ENCODE data around the gene USE1.
A peak's percentile ranks its signal among the peaks of the same experiment; 100 is the strongest.

Gene USE1

GRCh38 chr19:17236811-17237543 is 21.8 kb downstream of the USE1 start:
- ATAC-seq (ENCODE audit: low read depth), result no peak
- no peak overlapping the region for H3K27ac Mint-ChIP-seq
- no peak for DNase-seq (ENCODE audit: low spot score in 2 of 2)
- H3K4me3 Mint-ChIP-seq, result peak overlapping the region; percentile 55
- no peaks in the 10 kb centered on the region for H3K9me3 Mint-ChIP-seq
- peaks cover under 1% of the 10 kb centered on the region for H3K36me3 Mint-ChIP-seq
- H3K4me1 Mint-ChIP-seq, result peaks cover 2% of the 10 kb centered on the region
- H3K27me3 Mint-ChIP-seq, result no peaks in the 10 kb centered on the region

- H3K27ac Mint-ChIP-seq, result no peak overlapping the region
- DNase-seq (ENCODE audit: low spot score in 2 of 2) (no peak), ATAC-seq (ENCODE audit: low read depth) (no peak)
- H3K9me3 Mint-ChIP-seq, result no peaks in the 10 kb centered on the region
- H3K4me3 Mint-ChIP-seq, result peak overlapping the region; percentile 55
- no peaks in the 10 kb centered on the region for H3K27me3 Mint-ChIP-seq
- peaks cover 6% of the 10 kb centered on the region for H3K4me1 Mint-ChIP-seq
- no peaks in the 10 kb centered on the region for H3K36me3 Mint-ChIP-seq
Observed at GRCh38 chr19:17237747-17238706, 22.9 kb downstream of the USE1 start.

- Mint-ChIP-seq H3K36me3 (no peaks in the 10 kb centered on the region), H3K27me3 (no peaks in the 10 kb centered on the region), H3K4me1 (peaks cover 8% of the 10 kb centered on the region), H3K9me3 (no peaks in the 10 kb centered on the region), H3K27ac (no peak overlapping the region), H3K4me3 (no peak overlapping the region)
- DNase-seq (ENCODE audit: low spot score in 2 of 2) (no peak), ATAC-seq (ENCODE audit: low read depth) (no peak)
Observed at GRCh38 chr19:17240062-17240752, 25.1 kb downstream of the USE1 start.

DNA sequence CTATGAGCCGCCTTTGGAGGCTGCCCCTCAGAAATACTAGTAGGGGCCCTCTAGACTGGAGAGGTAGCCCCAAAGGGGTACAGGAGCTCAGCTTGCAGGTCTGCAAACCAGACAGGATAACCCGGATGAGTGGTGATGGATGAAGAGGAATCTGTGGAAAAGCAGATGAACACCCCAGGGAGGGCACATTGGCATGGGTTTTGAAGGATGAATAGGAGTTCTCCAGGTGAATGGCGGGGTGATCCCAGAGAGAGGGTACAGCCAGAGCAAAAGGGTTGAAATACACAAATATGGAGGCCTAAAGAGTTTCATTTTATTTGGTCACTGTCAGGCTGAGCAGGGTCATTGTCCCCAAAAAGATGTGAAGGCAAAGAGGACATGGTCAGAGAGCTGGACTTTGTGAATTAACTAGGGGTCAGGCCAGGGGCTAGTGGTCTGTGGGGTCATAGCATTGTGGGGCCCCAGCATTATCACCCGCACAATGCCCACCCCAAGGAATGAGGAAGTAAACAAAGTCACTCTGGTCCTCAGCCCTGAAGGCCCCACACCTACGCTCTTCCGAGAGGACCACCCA is 25.8 kb downstream of the USE1 start:
- no peaks in the 10 kb centered on the region for H3K9me3 Mint-ChIP-seq
- peaks cover 8% of the 10 kb centered on the region for H3K4me1 Mint-ChIP-seq
- no peak overlapping the region for H3K27ac Mint-ChIP-seq
- DNase-seq (ENCODE audit: low spot score in 2 of 2) (no peak), ATAC-seq (ENCODE audit: low read depth) (no peak)
- H3K36me3 Mint-ChIP-seq, result no peaks in the 10 kb centered on the region
- H3K4me3 Mint-ChIP-seq, result no peak overlapping the region
- H3K27me3 Mint-ChIP-seq, result no peaks in the 10 kb centered on the region

- no peaks in the 10 kb centered on the region for H3K9me3 Mint-ChIP-seq
- DNase-seq (ENCODE audit: low spot score in 2 of 2) (no peak), ATAC-seq (ENCODE audit: low read depth) (no peak)
- no peaks in the 10 kb centered on the region for H3K36me3 Mint-ChIP-seq
- no peaks in the 10 kb centered on the region for H3K27me3 Mint-ChIP-seq
- H3K4me1 Mint-ChIP-seq, result peaks cover 16% of the 10 kb centered on the region
- H3K27ac Mint-ChIP-seq, result peak overlapping the region; percentile 76
- no peak overlapping the region for H3K4me3 Mint-ChIP-seq
Observed at GRCh38 chr19:17242431-17243208, 27.5 kb downstream of the USE1 start.

GRCh38 chr19:17243211-17243829 is 28.2 kb downstream of the USE1 start:
- peaks cover 16% of the 10 kb centered on the region for H3K4me1 Mint-ChIP-seq
- no peaks in the 10 kb centered on the region for H3K9me3 Mint-ChIP-seq
- H3K27ac Mint-ChIP-seq, result peak overlapping the region; percentile 76
- no peak for ATAC-seq (ENCODE audit: low read depth)
- no peaks in the 10 kb centered on the region for H3K36me3 Mint-ChIP-seq
- no peaks in the 10 kb centered on the region for H3K27me3 Mint-ChIP-seq
- no peak for DNase-seq (ENCODE audit: low spot score in 2 of 2)
- H3K4me3 Mint-ChIP-seq, result peak overlapping the region; percentile 37

GRCh38 chr19:17243830-17244617 is 28.9 kb downstream of the USE1 start:
- ATAC-seq (ENCODE audit: low read depth) (no peak), DNase-seq (ENCODE audit: low spot score in 2 of 2) (no peak)
- Mint-ChIP-seq H3K27me3 (no peaks in the 10 kb centered on the region), H3K4me3 (peak overlapping the region; percentile 71), H3K4me1 (peaks cover 16% of the 10 kb centered on the region), H3K27ac (peak overlapping the region; percentile 25), H3K9me3 (no peaks in the 10 kb centered on the region), H3K36me3 (no peaks in the 10 kb centered on the region)

DNA sequence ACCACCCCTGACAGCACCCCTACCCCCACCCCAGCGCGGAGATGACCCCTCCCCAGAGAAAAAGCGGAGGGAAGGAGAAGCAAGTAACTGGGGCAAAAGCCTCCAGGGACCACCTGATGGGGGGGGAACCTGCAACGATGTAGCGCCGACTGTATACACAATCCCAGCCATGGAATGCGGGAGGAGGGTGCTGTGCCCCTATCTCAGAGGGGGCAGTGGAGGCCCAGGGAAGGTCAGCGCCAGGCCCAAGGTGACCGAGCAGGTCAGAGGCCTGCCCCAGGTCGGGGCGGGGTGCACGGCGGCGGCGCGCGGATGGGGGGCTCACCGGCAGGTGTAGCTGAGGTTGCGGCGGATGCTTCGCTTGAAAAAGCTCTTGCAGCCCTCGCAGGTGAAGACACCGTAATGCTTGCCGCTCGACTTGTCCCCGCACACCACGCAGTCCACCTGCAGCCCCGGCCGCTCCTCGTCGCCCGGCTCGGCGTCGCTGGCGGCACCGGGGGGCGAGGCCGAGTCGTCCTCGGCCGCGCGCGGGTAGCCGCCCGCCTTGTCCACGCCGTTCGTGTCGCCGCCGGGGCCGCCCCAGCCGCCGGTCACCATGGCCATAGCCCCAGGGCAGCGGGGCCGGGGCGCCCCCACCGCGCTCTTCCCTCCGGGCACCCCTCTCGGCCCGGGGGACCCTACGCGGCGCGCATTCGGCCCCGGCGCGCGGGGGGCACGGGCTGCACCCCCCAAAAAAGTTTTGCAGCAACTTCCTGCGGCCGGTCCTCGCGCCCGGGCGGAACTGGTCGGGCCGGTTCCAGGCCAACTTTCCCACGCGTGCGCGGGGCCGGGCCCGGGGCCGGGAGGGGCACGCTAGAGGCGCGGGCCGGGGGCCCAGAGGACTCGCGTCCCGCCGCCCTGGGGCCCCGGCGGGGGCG is 29.7 kb downstream of the USE1 start:
- no peaks in the 10 kb centered on the region for H3K36me3 Mint-ChIP-seq
- ATAC-seq (ENCODE audit: low read depth) (peak; percentile 3), DNase-seq (ENCODE audit: low spot score in 2 of 2) (no peak)
- peak overlapping the region; percentile 71 for H3K4me3 Mint-ChIP-seq
- H3K9me3 Mint-ChIP-seq, result no peaks in the 10 kb centered on the region
- no peaks in the 10 kb centered on the region for H3K27me3 Mint-ChIP-seq
- peaks cover 16% of the 10 kb centered on the region for H3K4me1 Mint-ChIP-seq
- H3K27ac Mint-ChIP-seq, result no peak overlapping the region

GRCh38 chr19:17245535-17245984 is 30.4 kb downstream of the USE1 start, which contains the start of gene NR2F6:
TSS of gene NR2F6 (minus strand) at chr19:17245919. CDS start at chr19:17245220, 699 bp downstream.
- peak in 1 of 2 donors; percentile 65 for DNase-seq (ENCODE audit: low spot score in 2 of 2)
- Mint-ChIP-seq H3K9me3 (no peaks in the 10 kb centered on the region), H3K4me1 (peaks cover 16% of the 10 kb centered on the region), H3K4me3 (peak within 1 kb of the TSS; percentile 98), H3K27me3 (no peaks in the 10 kb centered on the region), H3K36me3 (no peaks in the 10 kb centered on the region), H3K27ac (peak within 1 kb of the TSS; percentile 85)
- peak; percentile 35 for ATAC-seq (ENCODE audit: low read depth)

DNA sequence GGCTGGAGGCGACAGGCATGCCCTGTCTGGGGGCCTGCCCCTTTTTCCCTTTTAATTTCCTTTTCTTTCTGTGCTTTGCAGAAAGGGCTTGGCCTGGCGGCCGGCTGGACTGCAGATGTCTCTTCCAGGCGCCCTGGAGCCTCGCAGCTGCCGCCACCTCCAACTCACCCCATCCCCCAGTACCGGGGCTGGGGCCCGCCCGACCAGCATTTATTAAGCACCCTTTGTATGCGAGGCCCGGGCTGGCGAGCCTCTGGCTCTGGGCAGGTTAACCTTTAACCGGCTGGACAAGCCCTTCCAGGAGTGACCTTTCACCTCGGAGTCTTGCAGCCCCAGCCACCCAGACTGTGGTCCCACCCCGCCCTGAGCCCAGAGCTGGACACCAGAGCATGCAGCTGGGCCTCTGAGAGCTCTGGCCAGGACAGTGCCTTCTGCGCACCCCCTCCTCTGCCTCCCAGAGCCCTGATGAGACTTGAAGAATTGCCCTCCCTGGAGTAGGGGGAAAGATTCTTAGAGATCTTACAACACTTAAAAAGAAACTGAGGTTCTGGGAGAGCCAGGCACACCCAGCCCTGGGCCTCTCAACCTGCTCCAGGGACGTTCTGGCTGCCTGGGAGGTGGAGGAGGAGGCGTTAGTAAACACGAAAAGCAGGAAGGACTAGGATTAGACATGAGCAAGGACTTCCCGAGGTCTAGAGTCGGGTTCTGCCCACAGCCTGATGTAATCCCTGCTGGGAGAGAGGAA is 31.7 kb downstream of the USE1 start:
- no peaks in the 10 kb centered on the region for H3K27me3 Mint-ChIP-seq
- peaks cover 16% of the 10 kb centered on the region for H3K4me1 Mint-ChIP-seq
- no peaks in the 10 kb centered on the region for H3K36me3 Mint-ChIP-seq
- no peaks in the 10 kb centered on the region for H3K9me3 Mint-ChIP-seq
- ATAC-seq (ENCODE audit: low read depth), result peak; percentile 3
- peak overlapping the region; percentile 85 for H3K27ac Mint-ChIP-seq
- no peak for DNase-seq (ENCODE audit: low spot score in 2 of 2)
- peak overlapping the region; percentile 98 for H3K4me3 Mint-ChIP-seq

Measured in memory B cell (primary cell).